Mucosa of gallbladder (tissue), 1 donor: ENCODE results near the gene ZSWIM8. TPM values are rescaled to one million over a fixed set of nuclear protein-coding genes. Genes with fewer than 3 reads are reported as not detected.

Experiments
- DNase-seq: peaks from one replicate; pipeline ENCODE4 v3.0.0-alpha.2; 2020; ENCODE audit warnings: low spot score
- total RNA-seq: library from RNA; stranded (reverse); gene quantifications from one replicate; pipeline ENCODE4 v1.2.1, GENCODE V29; 2021
- donor health status: DM: no; HTN: no; CAD: no.

ZSWIM8 gene
- total RNA-seq, 1 donor from 2014 or later = 170 TPM

DNA sequence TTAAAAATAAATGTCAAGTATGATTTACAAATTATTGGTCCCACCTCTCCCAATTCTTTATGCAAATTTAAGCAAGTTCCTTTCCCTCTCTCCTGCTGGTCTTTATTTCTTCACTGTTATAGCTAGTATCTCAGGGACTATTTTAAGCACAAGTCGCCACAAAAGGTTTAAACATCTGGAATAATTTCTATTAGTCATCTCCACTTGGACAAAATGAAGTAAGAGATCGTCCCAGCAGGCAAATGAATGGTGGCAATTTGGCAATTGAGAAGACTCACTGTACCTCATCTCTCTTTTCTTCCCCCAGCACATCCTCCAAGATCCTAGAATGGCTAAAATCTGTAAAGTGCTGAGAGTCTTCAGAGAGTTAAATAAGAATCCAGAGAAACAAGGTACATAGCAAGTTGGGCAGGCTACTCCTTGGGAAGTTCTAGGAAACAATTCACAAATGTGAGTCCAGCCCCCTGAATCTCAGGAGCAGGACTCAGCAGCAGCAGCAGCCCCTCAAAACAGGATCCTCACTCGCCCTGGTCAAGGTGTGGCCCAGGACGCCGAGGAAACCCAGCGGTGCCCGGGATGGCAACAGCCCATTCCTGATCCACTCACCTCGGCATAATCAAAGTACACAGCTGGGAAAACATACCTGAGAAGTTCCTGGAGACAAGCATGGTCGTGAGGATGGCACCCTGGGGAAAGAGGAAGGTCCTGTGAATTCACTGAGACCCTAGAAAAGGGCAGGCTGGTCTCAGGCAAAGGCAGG lies 56.3 kb downstream of the ZSWIM8 start:
- no peak for DNase-seq

DNA sequence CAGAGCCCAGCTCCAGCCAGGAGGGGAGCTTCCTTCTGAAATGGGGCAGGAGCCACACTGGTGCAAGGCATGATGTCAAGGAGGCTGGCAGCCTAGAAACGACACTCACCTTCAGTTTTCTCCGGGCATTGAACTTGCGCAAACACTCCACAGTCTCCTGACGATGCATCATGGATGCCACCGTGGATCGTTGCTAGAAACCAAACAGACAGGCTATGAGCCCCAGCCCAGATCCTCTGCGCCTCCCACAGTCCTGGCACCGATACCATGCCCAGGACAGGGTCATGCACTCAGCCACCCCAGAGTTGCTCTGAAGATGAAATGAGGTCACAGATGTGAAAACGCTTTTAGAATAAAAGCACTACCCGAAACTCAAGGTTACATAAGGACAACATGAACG lies 56.9 kb downstream of the ZSWIM8 start:
- DNase-seq = no peak

DNA sequence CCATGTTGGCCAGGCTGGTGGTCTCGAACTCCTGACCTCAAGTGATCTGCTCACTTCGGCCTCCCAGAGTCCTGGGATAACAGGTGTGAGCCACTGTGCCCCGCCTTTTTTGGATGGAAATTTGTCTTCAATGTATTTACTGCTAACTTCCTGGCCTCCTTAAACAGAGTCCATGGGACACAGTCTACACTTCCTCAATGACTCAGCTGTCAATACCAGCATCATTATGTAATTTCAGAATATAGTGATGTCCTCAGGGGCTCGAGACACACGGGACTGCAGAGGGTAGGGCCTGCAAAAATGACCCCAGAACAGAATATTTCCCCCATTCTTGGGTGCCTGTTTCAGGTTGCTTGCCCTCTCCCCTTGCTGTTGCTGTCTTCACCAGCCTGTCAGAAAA lies 57.9 kb downstream of the ZSWIM8 start:
- no peak for DNase-seq

DNA sequence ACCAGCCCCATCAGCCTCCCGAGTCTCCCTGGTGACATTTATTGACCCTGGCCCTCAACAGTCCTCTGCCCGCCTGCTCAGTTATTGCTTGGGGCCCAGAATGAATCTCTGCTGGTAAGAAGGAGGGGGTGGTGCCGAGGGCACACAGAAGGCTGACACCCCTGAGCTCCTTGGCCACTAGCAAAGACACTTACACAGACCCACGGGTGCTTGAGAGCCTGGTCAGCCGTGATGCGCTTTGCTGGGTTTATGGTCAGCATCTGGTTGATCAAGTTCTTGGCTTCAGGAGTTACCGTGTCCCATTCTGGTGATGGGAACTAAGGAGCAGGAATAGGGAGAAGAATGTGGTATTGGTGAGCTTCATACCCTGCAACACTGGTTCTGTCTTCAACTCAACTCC lies 61.6 kb downstream of the ZSWIM8 start:
- DNase-seq = no peak

DNA sequence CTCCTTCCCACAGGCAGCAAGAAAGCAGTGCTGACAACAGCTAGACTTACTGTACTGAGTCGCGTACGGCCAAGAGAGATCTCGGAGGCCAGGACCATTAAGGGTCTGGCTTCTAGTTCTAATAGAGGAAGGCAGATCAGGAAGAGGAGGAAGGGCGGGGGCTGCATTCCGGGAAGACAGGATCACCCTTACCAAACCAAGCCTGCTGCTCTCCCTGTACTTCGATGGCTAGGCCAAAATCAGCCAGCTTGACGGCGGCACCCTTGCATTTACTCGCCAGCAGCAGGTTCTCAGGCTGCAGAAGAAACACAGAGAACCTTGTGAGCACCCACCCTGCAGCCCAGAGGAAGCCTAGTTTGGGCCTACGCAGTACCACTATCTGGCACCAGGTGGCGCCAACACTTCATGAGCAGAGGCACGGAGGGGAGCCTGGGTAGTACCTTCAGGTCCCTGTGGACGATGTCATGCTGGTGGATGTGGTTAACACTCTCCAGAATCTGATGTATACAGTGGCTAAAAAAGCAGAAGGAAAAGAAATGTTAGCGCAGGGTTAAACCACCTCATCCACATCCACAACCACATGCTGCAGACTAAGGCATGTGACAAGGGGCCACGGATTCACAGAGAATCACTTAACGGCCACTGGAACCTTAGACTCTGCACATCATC lies 63.5 kb downstream of the ZSWIM8 start:
- DNase-seq = peak; percentile 86

DNA sequence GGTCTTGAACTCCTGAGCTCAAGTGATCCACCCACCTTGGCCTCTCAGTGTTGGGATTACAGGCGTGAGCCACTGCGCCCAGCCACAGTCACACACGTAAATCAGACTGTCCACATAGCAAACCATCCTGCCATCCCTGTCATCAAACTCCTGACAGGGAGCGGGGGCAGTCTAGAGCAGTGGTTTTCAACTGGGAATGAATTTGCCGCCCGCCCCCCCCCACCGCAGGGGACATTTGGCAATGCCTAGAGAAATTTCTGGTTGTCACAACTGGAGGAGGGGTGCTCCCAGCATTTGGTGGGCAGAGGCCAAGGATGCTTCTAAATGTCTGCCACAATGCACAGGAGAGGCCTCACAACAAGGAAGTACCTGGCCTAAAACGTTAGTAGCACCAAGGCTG lies 64.8 kb downstream of the ZSWIM8 start:
- no peak for DNase-seq

DNA sequence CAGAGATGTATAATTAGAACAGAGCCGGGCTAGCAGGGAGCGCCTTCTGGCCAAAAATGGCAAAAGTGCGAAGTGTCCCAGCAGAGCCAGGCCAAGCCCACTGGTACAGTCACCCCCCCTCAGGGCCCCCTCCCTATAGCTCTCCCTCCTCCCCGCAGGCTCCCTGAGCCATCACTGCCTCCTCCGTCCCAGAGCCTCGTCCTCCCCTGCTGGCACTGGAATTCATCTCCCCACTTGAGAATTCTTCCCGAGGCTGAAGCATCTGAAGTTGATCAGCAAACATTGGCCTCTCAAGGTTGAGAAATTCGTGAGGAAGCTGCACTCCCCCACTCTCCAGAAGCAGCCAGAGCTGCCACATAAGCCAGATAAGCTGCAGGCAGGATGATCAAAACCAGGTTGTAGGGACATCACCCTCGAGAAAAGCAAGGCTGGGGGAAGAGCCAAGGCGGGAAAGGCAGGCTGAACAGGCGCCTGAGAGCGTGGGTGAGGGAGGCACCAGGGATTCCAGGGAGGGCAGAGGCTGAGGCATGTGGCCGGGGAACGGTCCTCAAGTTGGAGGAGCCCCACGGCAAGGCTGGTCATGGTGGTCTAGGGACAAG lies 65.6 kb downstream of the ZSWIM8 start:
- DNase-seq = peak; percentile 63

Other genes starting within 250 kb of the ZSWIM8 start
- gene USP54, start 194.3 kb upstream of the ZSWIM8 start, total RNA-seq = 65.2 TPM
- 0.52 TPM for gene MYOZ1, start 144.1 kb upstream of the ZSWIM8 start, total RNA-seq
- 0.49 TPM for gene SYNPO2L, start 129.6 kb upstream of the ZSWIM8 start, total RNA-seq
- 8.2 TPM for gene AGAP5, start 87.5 kb upstream of the ZSWIM8 start, total RNA-seq
- gene SEC24C, start 41.2 kb upstream of the ZSWIM8 start, total RNA-seq = 90.1 TPM
- 28.0 TPM for gene CHCHD1, start 3.6 kb upstream of the ZSWIM8 start, total RNA-seq
- gene NDST2, start 26.0 kb downstream of the ZSWIM8 start, total RNA-seq = 41.9 TPM
- 43.7 TPM for gene CAMK2G, start 88.9 kb downstream of the ZSWIM8 start, total RNA-seq
- gene PLAU, start 125.5 kb downstream of the ZSWIM8 start, total RNA-seq = 15.5 TPM
- gene VCL, start 212.5 kb downstream of the ZSWIM8 start, total RNA-seq = 216 TPM